Spleen (tissue), 11 donors: ENCODE data around the gene NUCB2. TPM values are rescaled to one million over a fixed set of nuclear protein-coding genes. Genes with fewer than 3 reads are reported as not detected.

Experiments
- DNase-seq: peaks from one replicate; pipeline ENCODE4 v3.0.0-alpha.2; 2020
- H3K27ac ChIP-seq, 8 donors: fragments of 200-600 bp; sonication (generic) in 7 of 8; 1 replicate in 4 of 8; 2 replicates in 4 of 8; pipeline versions ENCODE4 v1.5.0 to v1.8.0; 2016 to 2021; ENCODE audit warnings: inconsistent platforms in 4 of 8, mild to moderate bottlenecking in 4 of 8, moderate library complexity in 1 of 8
- H3K27me3 ChIP-seq, 7 donors: fragments of 200-600 bp; sonication (generic) in 6 of 7; replicated peaks in 1 of 7; 1 replicate in 4 of 7; 2 replicates in 3 of 7; pipeline versions ENCODE4 v1.5.0 to v1.8.0; 2016 to 2021; ENCODE audit warnings: inconsistent platforms in 3 of 7, mild to moderate bottlenecking in 1 of 7
- H3K36me3 ChIP-seq, 6 donors: fragments of 200-600 bp; sonication (generic) in 5 of 6; 1 replicate in 4 of 6; 2 replicates in 2 of 6; pipeline versions ENCODE4 v1.5.0 to v1.8.0; 2016 to 2021; ENCODE audit warnings: inconsistent platforms in 2 of 6
- H3K4me1 ChIP-seq, 6 donors: fragments of 200-600 bp; sonication (generic) in 5 of 6; 1 replicate in 3 of 6; 2 replicates in 3 of 6; pipeline versions ENCODE4 v1.5.0 to v1.8.0; 2016 to 2021; ENCODE audit warnings: inconsistent platforms in 3 of 6
- H3K4me3 ChIP-seq, 8 donors: fragments of 200-600 bp; sonication (generic) in 7 of 8; 1 replicate in 4 of 8; 2 replicates in 4 of 8; pipeline versions ENCODE4 v1.5.0 to v1.8.0; 2016 to 2021; ENCODE audit warnings: inconsistent platforms in 4 of 8, mild to moderate bottlenecking in 4 of 8, moderate library complexity in 2 of 8
- H3K9me3 ChIP-seq, 8 donors: fragments of 200-600 bp; sonication (generic) in 7 of 8; 1 replicate in 4 of 8; 2 replicates in 4 of 8; pipeline versions ENCODE4 v1.5.0 to v1.8.0; 2016 to 2021; ENCODE audit warnings: inconsistent platforms in 4 of 8
- CTCF ChIP-seq, 11 experiments: fragments of 200-600 bp in 7 of 11; fragments of 450-650 bp in 4 of 11; sonication (generic) in 4 of 11; IDR thresholded peaks in 8 of 11; conservative IDR thresholded peaks in 3 of 11; 1 replicate in 7 of 11; 2 replicates in 4 of 11; pipeline versions ENCODE4 v1.4.0 to v1.8.0; 2016 to 2021; ENCODE audit warnings: antibody characterized with exemption in 11 of 11, inconsistent platforms in 4 of 11, mild to moderate bottlenecking in 1 of 11
- POLR2A ChIP-seq, 3 donors: fragments of 450-650 bp; IDR thresholded peaks; one replicate each; pipeline ENCODE4 v1.5.1; 2017; ENCODE audit warnings: antibody characterized with exemption in 3 of 3, mild to moderate bottlenecking in 1 of 3
- POLR2AphosphoS5 ChIP-seq, 3 donors: sonication (generic); formaldehyde crosslinking; IDR thresholded peaks; one replicate each; pipeline ENCODE4 v1.5.1; 2017; ENCODE audit warnings: antibody characterized with exemption in 3 of 3
- WGBS, 5 donors: extraction: QIAGEN DNeasy Blood & Tissue Kit in 3 of 5; methylation state at CpG; one replicate each; pipeline versions ENCODE4 v1.1.5 to v1.1.7; 2013 to 2018; 5-methylcytosine and 5-hydroxymethylcytosine counted together
- intact Hi-C: fragments of 100-400 bp; cut with DNase I; formaldehyde crosslinking; loops from one replicate; pipeline ENCODE4 v1.15.0; 2023; ENCODE audit warnings: low total_unique reads
- polyA plus RNA-seq, 3 donors: library from polyadenylated mRNA; stranded (reverse); fragments of 200-250 nt; gene quantifications; one replicate each; pipeline ENCODE4 v1.2.1, GENCODE V29; 2013
- total RNA-seq, 7 donors: library from RNA; depleted of rRNA in 3 of 7; stranded (reverse); fragments of >200 nt in 3 of 7; fragmentation: NEBNext Ultra II Directional in 4 of 7; extraction: Animal tissue kit (Norgen Biotek cat#: 25700) in 4 of 7; gene quantifications; one replicate each; pipeline versions ENCODE4 v1.1.0 to v1.2.1, GENCODE V29; 2016 to 2021
- donor health status: healthy with polysubstance abuse.
- donor health status: DM: no; HTN: no; CAD: no; lungs with moderate emphysema.
- donor health status: DM: no; HTN: no; CAD: no.
- donor health status: Bipolar disorder and iron deficiency.
- donor health status: healthy.
- donor health status: DM: no; HTN: no; CAD: no.
- donor health status: DM: yes; HTN: yes; CAD: no.

NUCB2 gene
- total and polyA plus RNA-seq, 10 donors, result 15.6 to 60.2 (median 46.2) TPM

GRCh38 chr11:17294033-17294432 lies 17.5 kb downstream of the NUCB2 start:
- Histone ChIP-seq H3K36me3 (peaks cover 0 to 56% (median 6%) of the 10 kb centered on the region in 6 donors), H3K9me3 (no peaks in the 10 kb centered on the region), H3K4me3 (no peak overlapping the region), H3K27ac (no peak overlapping the region), H3K27me3 (no peaks in the 10 kb centered on the region), H3K4me1 (peaks cover 0 to 10% (median 0%) of the 10 kb centered on the region in 6 donors)
- TF ChIP-seq POLR2AphosphoS5 (IDR thresholded peaks at IDR 0.05), result no peak
- no peak for TF ChIP-seq POLR2A (IDR thresholded peaks at IDR 0.05)
- no peak for TF ChIP-seq CTCF (IDR thresholded peaks at IDR 0.05 in 8 of 11, conservative IDR thresholded peaks at IDR 0.05 in 3 of 11)
- intact Hi-C loops, result no loop called here
- DNase-seq, result no peak

- intact Hi-C loops, result no loop called here
- WGBS, 5 donors, result 77 to 84% (median 79%) methylated on average over 6 of the region's 6 CpGs
- no peak overlapping the region for H3K4me3 ChIP-seq
- H3K27me3 ChIP-seq, result no peaks in the 10 kb centered on the region
- peaks cover 0 to 6% (median 0%) of the 10 kb centered on the region in 6 donors for H3K4me1 ChIP-seq
- TF ChIP-seq CTCF (IDR thresholded peaks at IDR 0.05 in 8 of 11, conservative IDR thresholded peaks at IDR 0.05 in 3 of 11), result no peak
- no peak for TF ChIP-seq POLR2A (IDR thresholded peaks at IDR 0.05)
- no peak for DNase-seq
- H3K9me3 ChIP-seq, result no peaks in the 10 kb centered on the region
- H3K27ac ChIP-seq, result no peak overlapping the region
- peaks cover 0 to 69% (median 9%) of the 10 kb centered on the region in 6 donors for H3K36me3 ChIP-seq
These were observed 20.5 kb downstream of the NUCB2 start for GRCh38 chr11:17296852-17297559.

GRCh38 chr11:17298302-17298701 lies 21.8 kb downstream of the NUCB2 start:
- no peak for DNase-seq
- TF ChIP-seq CTCF (IDR thresholded peaks at IDR 0.05 in 8 of 11, conservative IDR thresholded peaks at IDR 0.05 in 3 of 11) (no peak), POLR2AphosphoS5 (IDR thresholded peaks at IDR 0.05) (no peak), POLR2A (IDR thresholded peaks at IDR 0.05) (no peak)
- Histone ChIP-seq H3K27me3 (no peaks in the 10 kb centered on the region), H3K36me3 (peaks cover 0 to 82% (median 16%) of the 10 kb centered on the region in 6 donors), H3K4me1 (peaks cover 0 to under 1% (median 0%) of the 10 kb centered on the region in 6 donors), H3K9me3 (no peaks in the 10 kb centered on the region), H3K27ac (no peak overlapping the region), H3K4me3 (no peak overlapping the region)
- 68 to 85% (median 78%) methylated on average over 5 of the region's 5 CpGs for WGBS, 5 donors
- intact Hi-C loops, result no loop called here

GRCh38 chr11:17300372-17300771 lies 23.8 kb downstream of the NUCB2 start:
- DNase-seq, result no peak
- no peak for TF ChIP-seq CTCF (IDR thresholded peaks at IDR 0.05 in 8 of 11, conservative IDR thresholded peaks at IDR 0.05 in 3 of 11)
- no peak for TF ChIP-seq POLR2AphosphoS5 (IDR thresholded peaks at IDR 0.05)
- TF ChIP-seq POLR2A (IDR thresholded peaks at IDR 0.05), result no peak
- 93 to 98% (median 97%) methylated on average over 4 of the region's 4 CpGs for WGBS, 5 donors
- Histone ChIP-seq H3K27me3 (no peaks in the 10 kb centered on the region), H3K9me3 (no peaks in the 10 kb centered on the region), H3K4me3 (no peak overlapping the region), H3K4me1 (no peaks in the 10 kb centered on the region), H3K36me3 (peaks cover 0 to 98% (median 27%) of the 10 kb centered on the region in 6 donors), H3K27ac (no peak overlapping the region)
- intact Hi-C loops, result no loop called here
